HG03342 (cell line): ENCODE results near the gene PCSK6.

Experiments
- ATAC-seq: cut with Tn5 transposase; IDR thresholded peaks from one replicate; pipeline ENCODE4 v1.9.1; 2021; ENCODE audit warnings: mild to moderate bottlenecking, moderate library complexity; ENCODE audit not compliant: unreplicated experiment

Gene PCSK6

DNA sequence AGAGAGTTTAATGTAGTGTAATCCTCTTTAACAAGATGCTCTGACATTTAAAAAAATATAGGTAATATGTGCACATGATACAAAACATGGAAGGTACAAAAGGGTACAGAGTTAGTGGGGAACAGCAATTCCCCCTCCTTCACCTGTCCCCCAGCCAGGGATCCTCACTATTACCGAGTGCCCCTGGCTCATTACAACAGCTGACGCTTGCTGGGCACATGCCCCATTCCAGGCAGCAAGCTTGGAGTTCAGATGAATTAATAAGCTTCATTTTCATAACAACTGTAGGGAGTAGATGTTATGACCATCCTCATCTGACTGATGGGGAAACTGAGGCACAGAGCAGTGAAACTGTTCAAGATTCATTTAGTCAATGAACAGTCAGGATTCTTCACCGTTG lies 41.2 kb downstream of the PCSK6 start:
- no peak for ATAC-seq

- no peak for ATAC-seq
Measured at GRCh38 chr15:101447561-101448071, 41.9 kb downstream of the PCSK6 start.

- ATAC-seq = no peak
Measured at GRCh38 chr15:101447168-101447533, 42.4 kb downstream of the PCSK6 start.

- no peak for ATAC-seq
Measured at GRCh38 chr15:101446518-101447167, 42.9 kb downstream of the PCSK6 start.

DNA sequence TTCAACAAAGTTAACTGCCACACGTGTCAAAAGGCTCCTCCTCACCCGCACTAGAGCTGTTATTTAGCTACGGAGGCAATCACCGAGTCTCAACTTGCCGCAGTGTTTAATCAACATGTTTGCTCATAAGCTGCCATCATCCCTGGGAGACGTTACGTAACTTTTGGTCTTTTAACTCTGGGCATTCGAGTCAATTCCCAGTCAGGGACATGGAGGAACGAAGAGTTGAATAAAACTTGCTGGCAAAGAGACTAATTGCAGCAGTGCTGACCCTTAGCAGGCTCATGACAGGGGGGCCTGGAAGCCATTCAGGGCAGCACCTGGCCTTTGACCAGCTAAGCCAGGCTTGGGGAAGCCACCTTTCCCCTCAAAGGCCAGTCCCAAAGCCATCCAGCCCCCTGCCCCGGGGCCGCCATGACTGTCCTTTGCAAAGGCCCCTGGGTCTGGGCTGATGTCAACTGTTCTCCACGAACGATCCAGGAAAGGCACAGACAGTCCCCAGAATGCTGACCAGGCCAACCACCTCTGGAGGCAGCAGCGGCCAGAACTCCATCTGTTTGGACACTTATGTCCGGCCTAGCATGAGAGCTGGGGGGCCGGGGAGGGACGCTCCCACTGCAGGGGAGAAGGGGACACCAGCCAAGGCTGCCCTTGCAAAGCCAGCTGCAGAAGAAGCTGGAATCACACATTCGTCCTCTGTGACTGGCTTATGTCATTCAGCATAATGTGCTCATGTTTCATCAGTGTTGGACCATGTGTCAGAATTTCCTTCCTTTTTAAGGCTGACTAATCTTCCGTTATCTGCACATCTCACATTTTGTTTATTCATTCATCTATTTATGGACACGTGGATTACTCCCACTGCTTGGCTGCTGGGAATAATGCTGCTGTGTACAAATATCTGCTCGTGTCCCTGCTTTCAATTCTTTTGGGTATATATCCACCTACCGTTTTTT lies 43.7 kb downstream of the PCSK6 start:
- no peak for ATAC-seq

DNA sequence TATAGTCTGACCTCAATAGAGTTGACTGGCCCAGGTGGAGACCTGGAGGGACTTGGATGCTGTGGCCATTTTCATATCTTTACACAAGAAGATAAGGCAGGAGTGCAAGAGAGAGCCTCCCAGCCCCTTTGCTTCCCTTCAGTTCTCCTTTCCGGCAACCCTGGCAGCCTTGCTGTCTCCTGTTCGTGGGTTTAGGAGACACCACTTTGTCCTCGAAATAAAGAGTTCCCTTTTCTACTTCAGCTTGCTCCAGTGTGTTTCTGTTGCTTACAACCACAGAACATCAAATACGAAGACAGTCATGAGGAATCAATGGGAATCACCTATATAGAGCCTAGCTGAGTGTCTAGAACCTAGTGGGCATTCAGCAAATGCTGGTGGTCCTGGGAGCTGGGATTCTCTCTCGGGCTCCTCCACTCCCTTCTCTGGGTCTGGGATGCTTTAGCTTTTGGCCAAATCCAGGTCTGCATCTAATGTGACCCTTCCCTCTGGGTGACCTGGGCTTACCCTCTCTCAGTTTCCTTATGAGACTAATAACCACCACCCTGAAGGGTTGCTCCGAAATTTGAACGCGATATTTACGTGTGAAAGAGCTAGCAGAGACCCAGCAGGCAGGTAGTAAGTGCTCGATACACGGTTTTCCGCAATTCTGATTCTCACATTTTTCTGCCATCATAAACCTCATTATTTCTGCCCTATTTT lies 44.5 kb downstream of the PCSK6 start:
- ATAC-seq = no peak

GRCh38 chr15:101444015-101444414 lies 45.5 kb downstream of the PCSK6 start:
- no peak for ATAC-seq

DNA sequence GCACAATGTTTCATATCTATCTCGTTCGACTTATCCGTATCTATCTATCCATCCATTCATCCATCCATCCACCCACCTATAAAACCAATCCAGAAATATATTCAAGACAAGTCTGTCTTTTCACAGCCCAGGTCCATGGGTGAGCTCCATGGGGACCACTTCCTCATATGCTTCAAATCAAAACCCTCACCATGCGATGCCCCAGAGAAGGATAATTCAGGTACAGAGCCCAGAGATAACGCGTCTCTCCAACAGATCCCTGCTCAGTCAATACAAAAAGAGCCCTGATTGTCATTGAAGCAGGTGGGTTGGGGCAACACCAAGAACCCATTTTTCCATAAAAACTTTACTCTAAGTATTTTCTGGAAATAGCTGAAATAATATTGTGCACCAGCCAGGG lies 47.2 kb downstream of the PCSK6 start:
- no peak for ATAC-seq

- ATAC-seq = no peak
Measured at GRCh38 chr15:101441696-101442095, 47.8 kb downstream of the PCSK6 start.

- no peak for ATAC-seq
Measured at GRCh38 chr15:101440846-101441590, 48.5 kb downstream of the PCSK6 start.

DNA sequence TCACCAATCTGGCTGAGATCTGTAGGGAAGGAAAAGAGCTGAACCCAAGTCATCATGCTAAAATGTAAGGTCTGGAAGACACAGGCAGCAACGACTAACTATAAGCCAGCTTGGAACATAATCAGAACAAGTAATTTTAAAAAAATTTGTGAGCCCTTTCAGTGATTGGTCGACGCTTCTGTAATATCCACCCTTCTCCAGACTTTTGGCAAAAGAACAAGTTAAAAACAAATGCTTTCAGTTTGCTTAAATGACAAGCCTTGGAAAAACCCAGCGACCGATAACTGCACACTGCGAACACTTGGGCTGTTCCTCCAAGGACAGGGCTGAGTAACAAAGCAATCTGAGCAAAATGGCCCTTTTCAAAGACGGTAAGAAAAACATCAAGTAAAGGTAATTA lies 49.6 kb downstream of the PCSK6 start:
- ATAC-seq = no peak

DNA sequence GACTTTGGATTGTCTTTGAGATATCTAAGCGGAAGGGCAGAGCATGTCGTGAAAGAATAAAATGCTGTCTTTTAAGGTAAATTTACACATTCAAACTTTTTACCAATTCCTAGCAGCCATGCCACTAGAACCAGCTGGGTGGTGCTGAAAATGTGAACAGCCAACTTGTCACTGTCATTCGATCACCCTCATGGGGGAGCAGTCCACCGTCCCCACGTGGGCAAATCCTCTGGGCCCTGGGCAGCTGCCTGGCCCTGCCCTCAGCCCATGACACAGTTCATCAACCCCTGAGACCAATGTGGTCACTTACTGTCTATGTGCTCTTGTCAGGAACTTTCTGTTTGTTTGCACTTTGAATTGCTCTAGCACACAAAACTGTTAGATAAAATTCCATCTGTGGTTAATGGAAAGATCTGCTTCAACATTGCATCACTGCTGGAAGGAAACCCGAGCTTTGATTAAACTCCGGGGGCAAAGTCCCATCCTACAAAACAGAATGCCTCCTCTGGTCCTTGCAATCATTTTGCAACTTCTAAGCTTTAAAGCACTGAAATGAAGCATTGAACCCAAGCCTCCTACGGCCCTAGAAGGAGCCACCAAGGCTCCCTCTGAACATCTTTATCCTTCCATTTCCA lies 50.1 kb downstream of the PCSK6 start:
- ATAC-seq = no peak

- ATAC-seq = no peak
Measured at GRCh38 chr15:101438482-101439284, 50.8 kb downstream of the PCSK6 start.

- ATAC-seq = no peak
Measured at GRCh38 chr15:101437618-101438481, 51.7 kb downstream of the PCSK6 start.

DNA sequence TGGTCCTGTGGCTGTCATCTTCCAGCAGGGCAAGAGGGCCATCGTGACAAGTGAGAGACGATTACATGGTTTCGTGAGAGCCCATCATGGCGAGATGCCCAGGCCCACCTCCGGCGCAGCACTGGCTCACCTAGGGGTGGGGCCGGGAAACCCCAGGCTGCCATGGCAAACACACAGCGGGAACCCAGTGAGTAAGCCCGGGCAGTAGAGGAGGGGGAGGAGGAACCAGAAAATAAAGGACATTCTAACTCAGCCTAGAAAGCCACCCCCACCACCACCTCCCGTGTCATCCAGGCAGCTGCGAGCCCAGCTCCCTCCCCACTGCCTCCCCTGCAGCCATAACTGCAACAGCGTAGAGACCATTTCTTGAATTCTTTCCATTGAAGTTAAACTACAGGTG lies 52.3 kb downstream of the PCSK6 start:
- no peak for ATAC-seq

GRCh38 chr15:101436526-101436925 lies 53.0 kb downstream of the PCSK6 start:
- ATAC-seq = no peak

GRCh38 chr15:101435761-101436160 lies 53.7 kb downstream of the PCSK6 start:
- no peak for ATAC-seq
